Astrocyte of the cerebellum (primary cell): ENCODE results near the gene MUC13.

ENCODE experiments used
- DNase-seq: peaks from one replicate; pipeline ENCODE4 v3.0.0-alpha.2; 2011; ENCODE audit warnings: low read depth
- H3K4me3 ChIP-seq: 2 replicates; pipeline ENCODE4 v1.5.1; 2011; ENCODE audit warnings: mild to moderate bottlenecking, low read depth, low read length, moderate library complexity
- CTCF ChIP-seq: IDR thresholded peaks from 2 replicates; pipeline ENCODE4 v1.5.1; 2012; ENCODE audit warnings: low read length, low read depth, moderate library complexity, mild to moderate bottlenecking; ENCODE audit errors: missing control alignments
- in situ Hi-C: cut with HindIII; loops from 2 replicates; pipeline ENCODE4 v1.10.0; 2017; ENCODE audit warnings: low sequenced_read_pairs

The MUC13 gene

GRCh38 chr3:124886168-124887056 is 48.1 kb downstream of the MUC13 start:
- no peak for DNase-seq
- TF ChIP-seq CTCF, result no peak
- in situ Hi-C loops, result no loop called here
- peak overlapping the region; percentile 70 for H3K4me3 ChIP-seq

DNA sequence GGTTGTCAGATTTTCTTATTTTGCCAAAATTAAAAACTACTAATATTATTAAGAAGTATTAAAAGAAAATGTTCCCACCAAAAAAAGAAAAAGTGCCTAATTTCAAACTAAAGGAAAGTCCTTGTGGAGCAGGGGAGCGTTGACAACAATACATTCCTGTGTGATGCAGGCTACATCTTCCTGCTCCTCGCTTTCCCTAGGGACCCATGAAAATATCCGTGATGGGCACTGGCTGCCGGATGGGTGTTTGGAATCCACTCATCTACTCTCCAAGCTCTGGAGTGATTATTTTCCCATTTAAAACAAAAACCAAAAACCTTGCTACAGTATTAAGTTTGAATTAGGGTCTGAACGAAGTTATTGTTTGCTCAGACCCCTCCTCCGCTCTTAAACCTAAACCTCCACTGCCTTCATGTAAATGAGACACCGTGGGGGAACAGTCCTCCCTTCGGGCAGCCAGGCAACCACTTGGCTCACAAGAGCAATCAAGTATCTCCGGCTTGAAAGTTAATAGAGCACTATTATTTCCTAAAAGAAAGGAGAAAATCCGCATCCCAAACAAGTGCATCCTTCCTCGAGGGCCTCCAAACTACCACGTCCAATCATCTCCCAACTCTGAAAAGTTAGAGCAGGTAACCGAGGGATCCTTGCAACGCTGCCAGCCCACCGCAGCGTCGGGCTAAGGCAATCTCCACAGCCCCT is 48.9 kb downstream of the MUC13 start:
- peak overlapping the region; percentile 70 for H3K4me3 ChIP-seq

DNA sequence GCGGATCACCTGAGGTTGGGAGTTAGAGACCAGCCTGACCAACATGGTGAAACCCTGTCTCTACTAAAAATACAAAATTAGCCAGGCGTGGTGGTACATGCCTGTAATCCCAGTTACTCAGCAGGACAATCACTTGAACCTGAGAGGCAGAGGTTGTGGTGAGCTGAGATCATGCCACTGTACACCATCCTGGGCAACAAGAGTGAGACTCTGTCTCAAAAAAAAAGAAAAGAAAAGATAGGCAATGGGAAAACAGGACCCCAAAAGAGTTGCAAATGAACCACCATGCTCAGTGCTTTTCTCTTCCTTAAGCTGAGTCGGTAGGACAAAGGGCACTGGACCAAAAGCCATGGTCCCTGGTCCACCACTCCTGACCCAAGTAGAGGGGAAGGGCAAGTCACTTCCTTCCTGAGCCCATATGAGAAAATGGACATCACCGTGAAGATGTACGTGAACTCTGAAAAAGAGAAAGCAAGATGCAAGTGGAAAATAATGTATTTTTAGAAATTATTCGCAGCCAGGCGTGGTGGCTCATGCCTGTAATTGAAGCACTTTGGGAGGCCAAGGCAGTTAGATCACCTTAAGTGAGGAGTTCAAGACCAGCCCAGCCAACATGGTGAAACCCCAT is 50.0 kb downstream of the MUC13 start:
- in situ Hi-C loops, result no loop called here
- no peak for DNase-seq
- TF ChIP-seq CTCF, result no peak
- H3K4me3 ChIP-seq, result peak overlapping the region; percentile 1

More for the DNA sequence above, 48.9 kb downstream of the MUC13 start:
- no peak for DNase-seq
- TF ChIP-seq CTCF, result no peak
- in situ Hi-C loops, result no loop called here

DNA sequence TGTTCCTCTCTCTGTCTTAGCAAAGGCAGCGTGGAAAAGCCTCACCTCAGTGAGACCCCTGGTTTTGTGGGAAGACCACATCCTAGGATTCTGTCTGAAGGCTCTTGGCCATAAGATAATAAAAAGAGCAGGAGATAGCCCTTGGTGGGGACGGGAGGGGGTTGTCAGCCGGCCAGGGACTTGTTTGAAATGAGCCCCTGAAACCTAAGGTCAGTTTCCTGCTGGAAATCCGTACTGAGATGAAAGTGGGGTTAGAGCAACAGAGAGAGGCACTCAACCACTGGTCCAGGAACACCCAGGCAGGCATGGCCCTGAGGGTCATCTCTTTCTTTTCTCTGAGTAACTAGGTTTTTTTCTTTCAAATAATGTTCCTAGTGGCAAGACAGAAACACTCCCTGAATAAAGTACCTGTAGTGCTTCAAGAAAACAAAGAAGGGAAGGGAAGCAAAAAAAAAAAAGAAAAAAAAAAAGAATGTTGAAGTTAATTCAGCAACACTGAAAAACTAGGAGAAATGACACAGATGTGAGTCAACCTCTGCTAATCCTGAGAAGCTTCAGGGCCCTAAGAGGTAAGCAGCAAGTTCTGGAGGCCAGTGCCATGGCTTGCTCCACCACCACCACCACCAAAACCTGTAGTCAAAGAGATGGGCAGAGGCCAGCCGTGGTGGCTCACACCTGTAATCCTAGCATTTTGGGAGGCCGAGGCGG is 50.6 kb downstream of the MUC13 start:
- no peak for DNase-seq
- in situ Hi-C loops, result no loop called here
- no peak overlapping the region for H3K4me3 ChIP-seq
- TF ChIP-seq CTCF, result no peak

GRCh38 chr3:124882816-124883747 is 51.5 kb downstream of the MUC13 start:
- no peak for TF ChIP-seq CTCF
- H3K4me3 ChIP-seq, result no peak overlapping the region
- DNase-seq, result no peak
- in situ Hi-C loops, result no loop called here
